ENCODE measurements around the gene CENPK.

GRCh38 chr5:65512170-65512937, 50.6 kb downstream of the CENPK start:
- TF ChIP-seq EZH2phosphoT487 (IDR thresholded peaks at IDR 0.05) (no peak), CTCF (IDR thresholded peaks at IDR 0.05) (no peak)

Measured in neural progenitor cell (in vitro differentiated cells).